Head of caudate nucleus (tissue), 42 donors: ENCODE measurements around the gene MEGF6.
A peak's percentile ranks its signal among the peaks of the same experiment; 100 is the strongest.

ENCODE experiments used
- DNase-seq, 42 donors: peaks; one replicate each; pipeline versions ENCODE4 v3.0.0 to v3.0.0-alpha.2; 2020 to 2021; ENCODE audit warnings: mixed read lengths in 7 of 42
- intact Hi-C: fragments of 100-400 bp; cut with DNase I; formaldehyde crosslinking; loops from one replicate; pipeline ENCODE4 v1.15.0; 2022

MEGF6 gene

DNA sequence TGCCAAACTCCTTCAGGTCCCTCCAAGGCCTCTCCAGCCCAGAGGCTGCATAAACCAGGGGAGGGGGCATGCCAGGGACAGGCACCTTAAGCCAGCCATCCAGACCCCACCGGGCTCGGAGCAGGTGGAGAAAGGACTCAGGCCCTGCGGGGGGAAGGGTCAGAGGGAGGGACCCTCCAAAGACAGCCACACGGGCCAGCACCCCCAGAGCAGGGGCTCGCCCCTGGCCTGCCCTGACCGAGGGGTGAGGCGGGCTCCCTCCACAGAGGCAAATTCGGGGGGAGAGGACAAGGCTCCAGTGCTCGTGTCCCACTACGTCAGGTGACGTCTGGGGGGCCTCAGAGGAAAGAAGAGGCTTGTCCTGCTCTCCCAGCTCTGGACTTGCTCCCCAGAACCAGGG, 8.2 kb downstream of the MEGF6 start:
- no peak for DNase-seq
- intact Hi-C loops, result no loop called here

DNA sequence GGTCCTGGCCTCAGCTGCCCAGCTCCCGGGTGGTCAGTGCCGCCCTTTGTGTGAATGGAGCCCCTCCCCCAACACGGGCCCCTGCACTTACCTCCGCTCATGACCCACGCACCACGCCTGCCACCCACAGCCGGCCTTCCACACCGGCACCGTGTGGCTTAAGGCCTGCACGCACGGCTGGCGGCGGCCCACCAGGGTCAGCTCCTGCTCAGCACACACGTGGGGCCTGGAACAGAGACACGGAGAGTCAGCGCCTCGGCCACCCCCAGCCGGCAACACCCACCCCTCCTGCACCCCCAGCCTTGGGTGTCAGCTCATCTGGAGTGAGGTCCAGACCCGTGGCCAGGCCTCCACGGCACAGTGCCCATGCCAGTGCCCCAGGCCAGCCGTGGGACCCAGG, 8.9 kb downstream of the MEGF6 start:
- DNase-seq, result no peak
- intact Hi-C loops, result no loop called here

DNA sequence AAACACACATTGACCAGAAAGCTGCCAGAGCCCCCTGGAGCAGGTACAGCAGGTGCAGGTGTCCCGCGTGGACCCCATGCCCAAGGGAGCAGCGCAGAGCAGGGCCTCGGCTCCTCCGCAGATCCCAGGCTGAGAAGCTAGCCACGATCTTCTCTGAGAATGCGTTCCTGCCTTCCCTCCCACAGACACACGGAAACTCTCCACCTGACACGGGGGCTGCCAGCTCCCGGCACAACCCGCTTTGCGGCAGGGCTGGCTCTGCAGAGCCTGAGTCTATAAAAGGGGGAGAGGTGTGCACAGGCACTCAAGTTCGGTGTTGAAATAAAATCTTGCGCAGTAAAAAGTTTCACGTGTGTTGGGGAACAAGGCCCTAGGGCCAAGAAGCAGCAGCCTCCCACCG, 9.6 kb downstream of the MEGF6 start:
- peak in 24 of 42 donors; percentile 30 to 82 (median 70) for DNase-seq
- intact Hi-C loops, result no loop called here

DNA sequence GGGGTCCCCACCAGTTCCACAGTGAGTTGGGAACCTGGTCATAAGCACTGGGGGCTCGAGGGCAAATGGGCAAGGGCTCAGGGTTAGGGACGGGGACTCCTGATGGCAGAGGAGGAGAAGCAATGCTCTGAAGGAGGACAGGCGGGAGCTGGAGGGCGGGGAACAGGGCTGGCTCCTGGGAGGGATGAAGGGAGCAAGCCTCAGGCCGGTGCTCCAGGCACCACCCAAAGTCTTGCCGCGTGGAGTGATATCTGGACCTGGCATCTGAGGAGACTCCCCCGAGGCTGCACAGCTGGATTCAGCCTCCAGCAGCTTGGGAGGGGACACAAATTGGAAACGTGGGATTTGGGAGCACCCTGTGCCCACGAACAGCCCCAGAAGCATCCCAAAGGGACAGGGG, 11.0 kb downstream of the MEGF6 start:
- DNase-seq, result no peak
- intact Hi-C loops, result no loop called here

DNA sequence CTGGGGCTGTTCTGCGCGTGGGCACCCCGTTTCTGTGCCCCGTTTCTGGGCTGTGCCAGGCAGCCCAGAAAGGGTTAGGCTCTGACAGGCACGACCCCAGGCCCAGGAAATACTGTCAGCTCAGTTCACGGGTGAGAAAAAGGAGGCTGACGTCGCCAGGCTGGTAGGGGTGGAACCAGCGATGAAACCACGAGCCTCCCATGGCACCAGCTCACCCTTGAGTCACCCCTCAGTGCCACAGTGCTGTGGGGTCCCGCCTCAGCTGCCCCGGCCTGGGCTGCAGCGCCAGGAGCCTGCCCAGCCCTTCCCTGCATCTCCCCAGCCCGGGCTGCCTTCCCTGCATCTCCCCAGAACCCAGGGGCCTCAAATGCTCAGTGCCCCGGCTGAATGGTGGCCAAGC, 11.5 kb downstream of the MEGF6 start:
- no peak for DNase-seq
- intact Hi-C loops, result no loop called here

DNA sequence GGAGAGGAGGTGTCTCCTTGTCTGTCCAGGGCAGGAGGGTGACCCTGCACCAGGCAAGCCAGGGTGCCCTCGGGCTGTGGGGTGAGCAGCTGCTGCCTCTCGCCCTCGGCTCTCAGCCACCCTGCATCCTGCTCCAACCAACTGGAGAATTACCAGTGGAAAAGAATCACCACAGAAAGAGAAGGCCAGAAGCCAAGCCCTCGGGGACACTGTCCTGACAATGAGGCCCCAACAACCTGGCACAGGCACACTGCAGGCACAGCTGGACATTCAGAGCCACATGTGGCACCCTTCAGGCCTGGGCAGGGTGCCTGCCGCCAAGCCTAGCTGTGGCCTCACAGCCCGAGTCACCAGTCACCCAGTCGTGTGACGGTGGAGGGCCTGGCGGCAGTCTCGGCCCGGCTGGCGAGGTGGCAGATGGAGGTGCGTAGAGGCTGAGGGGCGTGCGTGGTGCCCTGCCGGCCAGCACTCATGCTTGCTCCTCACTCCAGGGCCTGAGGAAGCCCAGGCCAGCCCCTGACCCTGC, 12.0 kb downstream of the MEGF6 start:
- intact Hi-C loops, result no loop called here
- DNase-seq, result peak in 7 of 42 donors; percentile 21 to 81 (median 37)

DNA sequence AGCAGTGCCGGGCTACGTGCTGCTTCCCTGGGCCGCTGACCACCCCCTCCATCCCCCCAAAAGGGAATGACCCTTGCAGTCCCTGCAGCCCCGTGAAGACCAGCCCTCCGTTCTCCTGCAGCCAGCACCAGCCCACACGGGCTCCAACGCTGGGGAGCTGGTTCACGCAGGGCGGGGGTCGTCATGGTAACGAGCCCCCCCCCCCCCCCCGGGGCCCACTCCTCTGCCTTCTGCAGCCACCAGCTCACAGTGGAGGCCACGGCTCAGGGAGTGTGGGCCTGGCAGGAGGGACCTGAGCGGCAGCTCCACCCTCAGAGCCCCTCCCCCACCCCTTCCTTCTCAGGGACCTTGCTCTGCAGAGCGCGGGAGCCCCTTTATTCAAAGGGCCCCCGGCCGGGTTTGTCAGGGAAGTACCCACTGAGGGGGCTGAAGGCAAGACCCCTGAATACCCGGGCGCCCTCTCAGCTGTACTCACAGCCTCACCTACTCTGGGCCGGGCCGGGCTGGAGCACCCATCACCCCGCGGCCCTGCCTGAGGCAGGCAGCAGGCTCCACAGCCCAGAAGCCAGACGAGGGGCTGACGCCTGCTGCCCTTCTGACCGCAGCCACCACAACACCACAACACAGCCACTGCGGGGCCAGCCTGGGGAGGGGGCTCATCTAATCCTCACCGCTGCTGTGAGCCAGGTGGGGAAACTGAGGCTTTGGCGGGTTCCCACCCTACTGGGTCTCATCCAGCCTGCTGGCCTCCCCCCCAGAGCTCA, 12.6 kb downstream of the MEGF6 start:
- DNase-seq, result no peak
- intact Hi-C loops, result no loop called here

DNA sequence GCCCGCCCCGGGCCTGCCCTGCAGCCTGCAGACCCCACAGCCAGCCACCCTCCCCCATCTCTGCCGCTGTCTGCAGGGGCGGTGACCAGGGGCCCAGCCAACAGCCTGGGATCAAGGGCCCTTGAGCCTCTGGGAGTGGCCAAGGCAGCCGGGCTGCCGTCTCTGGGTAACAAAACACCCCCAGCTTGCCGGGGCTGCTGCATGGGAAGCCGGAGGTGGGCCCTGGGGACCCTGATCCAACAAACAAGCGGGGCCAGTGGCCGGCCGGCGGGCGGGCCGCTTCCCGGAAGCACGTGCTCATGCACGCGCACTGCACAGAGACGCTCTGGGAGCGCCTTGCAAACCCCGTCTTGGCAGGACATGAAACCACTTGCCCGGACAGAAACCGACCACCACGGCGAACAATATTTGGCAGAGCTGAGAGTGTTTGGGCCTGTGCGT, 13.2 kb downstream of the MEGF6 start:
- intact Hi-C loops, result no loop called here
- peak in 3 of 42 donors; percentile 19 to 49 (median 42) for DNase-seq

DNA sequence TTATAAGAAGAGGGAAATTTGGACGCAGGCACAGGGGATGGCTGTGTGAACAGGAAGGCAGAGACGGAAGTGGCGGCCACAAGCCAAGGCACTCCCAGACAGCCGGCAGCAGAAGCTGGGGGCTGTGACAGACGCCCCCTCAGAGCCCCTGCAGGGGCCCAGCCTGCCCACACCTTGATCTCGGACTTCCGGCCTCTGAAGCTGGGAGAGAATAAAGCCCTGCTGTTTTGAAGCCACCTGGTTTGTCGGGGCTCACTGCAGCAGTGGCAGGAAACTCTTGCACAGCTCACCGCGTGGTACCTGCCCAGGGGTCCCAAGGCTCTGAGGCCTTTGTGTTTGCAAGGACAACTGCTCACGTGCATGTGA, 13.7 kb downstream of the MEGF6 start:
- intact Hi-C loops, result no loop called here
- no peak for DNase-seq

DNA sequence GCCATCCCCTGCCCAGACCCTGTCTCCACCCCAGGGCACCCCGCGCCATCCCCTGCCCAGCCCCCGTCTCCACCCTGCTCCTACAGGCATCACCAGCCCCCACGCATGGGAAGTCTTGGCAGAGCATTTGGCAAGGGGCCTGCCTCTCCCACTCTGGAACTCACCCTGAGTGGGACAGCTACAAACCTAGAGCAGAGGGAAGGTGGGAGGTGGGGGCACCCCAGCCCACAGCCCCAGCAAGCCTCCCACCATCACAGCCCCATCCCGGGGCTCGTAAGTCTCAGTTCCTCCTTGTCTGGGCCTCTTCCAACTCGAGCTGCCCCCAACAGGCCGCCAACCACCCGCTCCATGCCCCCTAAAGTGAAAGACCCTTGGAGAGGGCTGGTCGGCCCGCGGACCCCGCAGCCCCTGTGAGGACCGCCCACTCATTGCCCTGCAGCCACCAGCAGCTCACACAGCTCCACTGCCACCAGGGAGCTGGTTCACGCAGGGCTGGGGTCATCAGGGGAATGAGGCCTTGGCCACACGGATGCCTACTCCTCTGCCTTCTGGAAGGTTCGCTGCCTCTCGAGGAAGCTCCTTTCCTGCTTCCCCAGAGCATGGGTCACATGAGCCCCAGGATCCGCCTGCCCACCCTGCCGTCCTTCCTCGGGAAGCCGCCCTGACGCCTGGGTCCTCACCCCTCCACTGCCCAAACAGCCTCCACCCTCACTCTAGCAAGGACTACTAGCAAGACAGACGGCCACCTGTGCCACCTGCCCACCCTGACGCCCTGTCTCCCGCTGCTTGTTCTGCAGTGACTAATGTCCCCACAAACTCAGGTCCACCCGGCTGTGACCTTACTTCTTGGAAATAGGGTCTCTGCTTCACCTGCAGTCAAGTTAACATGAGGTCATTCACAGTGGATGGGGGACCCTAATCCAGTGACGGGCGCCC, 14.4 kb downstream of the MEGF6 start:
- intact Hi-C loops, result no loop called here
- DNase-seq, result no peak

DNA sequence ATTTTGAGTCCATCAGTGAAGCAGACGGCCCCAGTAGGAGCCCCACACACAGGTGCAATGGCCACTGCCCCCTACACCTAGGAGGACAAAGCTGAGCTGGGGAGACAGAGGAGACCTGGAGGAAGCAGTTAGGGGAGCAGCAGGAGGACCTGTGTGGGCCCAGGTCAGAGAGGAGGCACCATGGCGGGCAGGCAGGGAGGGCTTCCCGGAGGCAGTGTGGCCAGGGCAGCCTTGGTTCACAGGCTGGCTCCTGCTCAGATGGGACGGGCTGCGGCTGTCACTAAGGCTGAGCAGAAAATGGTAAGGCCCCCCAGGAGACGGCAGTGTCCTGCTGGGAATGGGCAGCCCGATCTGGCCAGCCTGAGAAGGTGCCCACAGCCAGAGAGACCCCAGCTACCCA, 15.4 kb downstream of the MEGF6 start:
- no peak for DNase-seq
- intact Hi-C loops, result no loop called here

DNA sequence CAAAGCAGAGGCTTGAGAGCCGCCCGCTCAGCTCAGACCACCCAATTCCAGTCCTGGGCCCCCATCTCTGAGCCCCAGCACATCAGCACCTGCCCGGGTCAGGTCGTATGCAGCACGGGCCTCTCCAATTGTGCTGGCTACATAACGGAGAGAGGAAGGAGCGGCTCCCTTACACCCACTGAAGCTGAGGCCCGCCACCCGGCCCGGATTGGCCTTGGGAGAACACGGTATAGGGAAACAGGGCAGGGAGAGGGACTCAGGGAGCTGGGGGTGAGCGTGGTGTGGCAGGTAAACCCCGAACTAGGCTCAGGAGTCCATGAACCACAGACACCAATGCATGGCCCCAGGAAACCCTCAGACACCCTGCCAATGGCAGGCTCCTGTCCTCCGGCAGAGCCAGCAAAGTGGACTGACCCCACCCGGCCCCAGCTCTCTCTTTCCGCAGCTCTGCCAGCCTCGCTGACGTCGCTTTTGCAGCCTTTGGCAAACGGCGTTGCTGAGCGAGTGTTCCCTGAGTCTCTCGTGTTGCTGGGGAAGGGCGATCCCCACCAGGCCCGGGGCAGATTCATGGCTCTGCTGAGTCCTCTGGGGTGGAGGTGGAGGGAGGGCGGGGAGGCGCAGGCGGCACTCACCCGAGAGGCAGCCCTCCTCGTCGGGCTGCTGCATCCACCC, 16.5 kb downstream of the MEGF6 start:
- intact Hi-C loops, result no loop called here
- DNase-seq, result peak in 2 of 42 donors; percentile 27 to 39

DNA sequence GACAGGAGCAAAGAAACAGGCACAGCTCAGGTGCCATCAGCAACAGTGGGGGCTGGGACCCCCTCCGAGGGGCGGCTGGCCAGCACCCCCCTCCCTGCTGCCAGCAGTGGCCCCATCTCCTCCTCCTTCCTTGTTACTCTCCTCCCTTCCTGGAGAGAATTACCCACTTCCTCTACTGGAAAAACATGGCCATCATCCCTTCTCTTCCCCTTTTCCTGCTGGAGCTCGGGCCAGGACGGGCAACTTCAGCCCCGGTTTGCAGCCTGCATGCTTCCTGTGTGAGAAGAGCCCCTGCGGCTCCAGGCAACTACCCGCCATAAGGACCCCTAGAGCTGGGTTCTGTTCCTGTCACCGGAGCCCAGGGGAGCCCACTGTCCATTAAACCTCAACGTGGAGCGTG, 17.6 kb downstream of the MEGF6 start:
- DNase-seq, result no peak
- intact Hi-C loops, result no loop called here

DNA sequence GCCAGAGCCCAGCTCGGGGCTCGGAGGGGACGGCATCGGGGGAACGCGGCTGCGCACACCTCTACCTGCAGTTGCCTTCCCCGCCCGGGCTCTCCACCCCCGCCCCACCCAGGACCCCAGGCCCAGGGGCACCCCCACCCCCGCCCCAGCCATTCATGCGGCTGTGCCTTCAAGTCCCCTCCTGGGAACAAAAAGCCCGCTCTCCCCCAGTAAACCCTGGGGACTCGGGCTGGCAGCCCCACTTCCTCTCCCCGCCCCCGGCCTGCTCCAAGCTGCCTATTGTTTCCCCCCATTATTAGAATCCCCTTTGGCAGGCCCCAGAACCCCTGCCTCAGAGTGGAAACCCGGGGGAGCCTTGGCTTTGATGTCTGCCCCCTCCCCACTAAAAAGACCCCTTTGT, 18.0 kb downstream of the MEGF6 start:
- intact Hi-C loops, result no loop called here
- no peak for DNase-seq

DNA sequence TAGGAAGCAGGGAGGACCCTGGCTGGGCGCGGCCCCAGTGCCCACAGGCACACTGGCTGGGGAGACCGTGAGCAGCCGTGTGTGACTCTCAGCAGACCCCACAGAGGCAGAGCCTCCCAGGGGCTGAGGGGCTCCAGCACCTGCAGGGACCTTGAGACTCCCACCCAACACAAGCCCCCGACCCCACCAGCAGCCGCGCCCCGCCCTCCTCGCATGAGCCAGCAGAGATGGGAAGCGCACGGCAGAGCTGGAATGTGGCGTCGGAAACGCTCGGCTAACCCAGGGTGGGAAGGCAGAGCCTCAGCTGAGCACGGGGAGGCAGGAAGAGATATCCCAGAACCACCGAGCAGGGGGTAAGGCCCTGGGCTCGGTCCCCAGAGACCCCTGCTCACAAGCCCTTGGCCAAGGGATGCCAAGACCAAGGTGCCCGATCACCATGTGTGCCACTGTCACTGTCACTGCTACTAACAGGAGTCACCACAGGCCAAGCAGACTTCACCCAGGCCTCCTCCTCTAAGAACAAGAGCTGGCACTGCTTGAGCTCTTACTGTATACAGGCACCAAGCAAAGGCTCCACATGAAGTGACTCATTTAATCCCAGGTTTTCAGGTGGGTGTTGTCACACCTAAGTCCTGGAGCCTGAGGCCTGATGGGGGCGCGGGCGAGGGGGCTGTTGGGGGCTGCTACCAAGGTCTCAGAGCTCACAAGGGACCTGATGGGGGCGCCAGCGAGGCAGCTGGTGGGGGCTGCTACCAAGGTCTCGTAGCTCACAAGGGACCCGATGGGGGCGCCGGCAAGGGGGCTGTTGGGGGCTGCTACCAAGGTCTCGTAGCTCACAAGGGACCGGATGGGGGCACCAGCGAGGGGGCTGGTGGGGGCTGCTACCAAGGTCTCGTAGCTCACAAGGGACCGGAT, 20.1 kb downstream of the MEGF6 start:
- intact Hi-C loops, result no loop called here
- DNase-seq, result no peak

DNA sequence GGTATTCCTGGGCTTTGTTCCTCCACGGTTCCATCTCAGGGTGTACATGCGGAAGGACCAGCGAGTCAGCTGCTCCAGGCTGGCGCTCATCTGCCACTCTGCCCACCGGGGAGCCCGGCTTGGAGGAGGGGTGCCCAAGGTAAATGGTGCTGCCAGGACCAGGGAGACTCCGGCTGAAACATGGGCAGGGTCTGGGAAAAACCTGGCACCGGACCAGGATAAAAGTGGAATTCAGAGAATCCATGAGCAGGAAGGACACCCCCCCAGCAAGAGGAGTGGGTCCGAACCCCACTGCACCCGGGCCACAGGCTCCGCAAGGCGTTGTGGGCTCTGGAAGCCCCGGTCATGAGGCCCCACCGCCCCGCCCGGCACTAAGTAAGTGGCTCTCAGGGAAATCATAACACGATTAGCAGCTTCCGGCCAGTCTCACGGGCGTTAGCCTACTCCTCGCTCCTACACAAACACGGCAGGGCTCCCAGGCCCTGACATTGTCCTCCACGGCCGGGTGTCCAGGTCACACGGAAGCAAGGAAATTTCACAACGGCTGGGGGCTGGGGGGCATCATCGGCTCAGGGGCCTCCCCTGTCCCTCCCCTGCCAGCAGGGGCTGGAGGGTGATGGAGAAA, 21.1 kb downstream of the MEGF6 start:
- intact Hi-C loops, result no loop called here
- DNase-seq, result no peak

DNA sequence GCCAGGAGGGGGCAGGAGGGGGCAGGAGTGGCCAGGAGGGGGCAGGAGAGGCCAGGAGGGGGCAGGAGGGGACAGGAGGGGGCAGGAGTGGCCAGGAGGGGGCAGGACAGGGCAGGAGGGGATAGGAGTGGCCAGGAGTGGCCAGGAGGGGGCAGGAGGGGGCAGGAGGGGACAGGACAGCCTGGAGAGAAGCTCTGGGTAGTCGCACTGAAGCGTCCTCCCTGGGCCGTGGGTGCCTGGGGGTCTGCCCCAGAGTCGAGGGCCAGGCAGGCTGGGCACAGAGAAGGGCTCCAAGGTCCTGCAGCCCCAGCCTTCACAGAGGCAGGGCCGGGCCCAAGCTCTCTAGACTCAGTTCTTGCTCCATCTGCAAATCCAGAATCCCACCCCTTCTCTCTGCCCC, 22.9 kb downstream of the MEGF6 start:
- DNase-seq, result no peak

More for the DNA sequence above, 22.9 kb downstream of the MEGF6 start:
- intact Hi-C loops, result no loop called here
